H1 (cell line): ENCODE measurements around the gene GLIPR1. TPM values are rescaled to one million over a fixed set of nuclear protein-coding genes. Genes with fewer than 3 reads are reported as not detected.
A peak's percentile ranks its signal among the peaks of the same experiment; 100 is the strongest.

Source experiments
- CTCF ChIA-PET: fragments of 300-600 bp; sonication (Branson Sonifier 250); formaldehyde crosslinking; loops from one replicate; lab custom pipeline; 2021; ENCODE audit not compliant: partially characterized antibody; lab: Charles Lee
- POLR2A ChIA-PET: fragments of 300-600 bp; sonication (Branson Sonifier 250); formaldehyde crosslinking; loops from one replicate; lab custom pipeline; 2021; ENCODE audit warnings: inconsistent platforms; ENCODE audit not compliant: partially characterized antibody; lab: Charles Lee
- DNase-seq, 2 experiments: peaks; one replicate each; pipeline versions ENCODE4 v3.0.0 to v3.0.0-alpha.2; 2010 to 2022; ENCODE audit warnings: low spot score in 2 of 2, low read depth in 1 of 2, mixed read lengths in 1 of 2
- FAIRE-seq: peaks from 2 replicates; lab custom pipeline; 2011; peaks lifted over from hg19 to GRCh38; lab: Jason Lieb, UNC
- H2AFZ ChIP-seq: 2 replicates; pipeline ENCODE4 v1.8.1; 2012; ENCODE audit warnings: low read length, inconsistent platforms
- H2AK5ac ChIP-seq: 2 replicates; pipeline ENCODE4 v1.6.1; 2013; ENCODE audit warnings: low read depth, low read length
- H2BK120ac ChIP-seq: replicated peaks from 2 replicates; pipeline ENCODE3; 2013; ENCODE audit warnings: low read depth, low read length, inconsistent platforms
- H2BK12ac ChIP-seq: 2 replicates; pipeline ENCODE4 v1.6.1; 2013; ENCODE audit warnings: low read depth, low read length
- H2BK15ac ChIP-seq: 2 replicates; pipeline ENCODE4 v1.6.1; 2013; ENCODE audit warnings: low read length
- H2BK20ac ChIP-seq: 2 replicates; pipeline ENCODE4 v1.6.1; 2013; ENCODE audit warnings: low read length
- H2BK5ac ChIP-seq: 2 replicates; pipeline ENCODE4 v1.6.1; 2013; ENCODE audit warnings: low read depth, low read length
- H3K14ac ChIP-seq: 2 replicates; pipeline ENCODE4 v1.6.1; 2013; ENCODE audit warnings: inconsistent platforms; ENCODE audit not compliant: insufficient read length
- H3K18ac ChIP-seq: 2 replicates; pipeline ENCODE4 v1.6.1; 2013; ENCODE audit warnings: low read length; ENCODE audit errors: extremely low read depth
- H3K23ac ChIP-seq: 2 replicates; pipeline ENCODE4 v1.6.1; 2013; ENCODE audit warnings: inconsistent platforms; ENCODE audit not compliant: insufficient read length
- H3K23me2 ChIP-seq: 2 replicates; pipeline ENCODE4 v1.6.1; 2013; ENCODE audit warnings: low read depth, low read length
- H3K27ac ChIP-seq: 2 replicates; pipeline ENCODE4 v1.6.1; 2011; ENCODE audit warnings: low read depth, low read length, inconsistent platforms
- H3K27me3 ChIP-seq, 4 experiments: replicated peaks in 1 of 4; 1 replicate in 1 of 4; 2 replicates in 3 of 4; pipeline versions ENCODE4 v1.6.1 to v1.8.1; 2011 to 2013; ENCODE audit warnings: low read length in 3 of 4, mild to moderate bottlenecking in 3 of 4, inconsistent platforms in 2 of 4, mixed read lengths in 2 of 4, moderate library complexity in 1 of 4; ENCODE audit not compliant: control insufficient read depth in 3 of 4, insufficient read depth in 3 of 4; ENCODE audit errors: extremely low read depth in 1 of 4
- H3K36me3 ChIP-seq, 4 experiments: 2 replicates each; pipeline versions ENCODE4 v1.6.1 to v1.8.1; 2011 to 2013; ENCODE audit warnings: mild to moderate bottlenecking in 4 of 4, low read length in 3 of 4, moderate library complexity in 2 of 4, control low read depth in 1 of 4, inconsistent platforms in 1 of 4; ENCODE audit not compliant: insufficient read depth in 4 of 4, control insufficient read depth in 2 of 4
- H3K4ac ChIP-seq: replicated peaks from 2 replicates; pipeline ENCODE3; 2013; ENCODE audit warnings: low read length, low read depth, mixed read lengths, inconsistent platforms; ENCODE audit not compliant: insufficient read length
- H3K4me1 ChIP-seq, 4 experiments: replicated peaks in 1 of 4; 1 replicate in 1 of 4; 2 replicates in 3 of 4; pipeline versions ENCODE4 v1.6.1 to v1.8.1; 2011 to 2013; ENCODE audit warnings: low read length in 3 of 4, inconsistent platforms in 2 of 4, mixed read lengths in 1 of 4; ENCODE audit not compliant: insufficient read depth in 4 of 4, control insufficient read depth in 3 of 4
- H3K4me2 ChIP-seq, 2 experiments: 2 replicates each; pipeline versions ENCODE4 v1.6.1 to v1.8.1; 2011 to 2013; ENCODE audit warnings: low read depth in 2 of 2, low read length in 2 of 2, control low read depth in 1 of 2, inconsistent platforms in 1 of 2, mild to moderate bottlenecking in 1 of 2; ENCODE audit not compliant: insufficient read depth in 1 of 2
- H3K4me3 ChIP-seq, 4 experiments: fragments of 200-600, 300-600 bp in 1 of 4; sonication (generic), shearing (Covaris generic), sonication (Bioruptor Twin) in 1 of 4; 2 replicates each; pipeline versions ENCODE4 v1.5.1 to v1.8.1; 2011 to 2016; ENCODE audit warnings: low read length in 4 of 4, low read depth in 3 of 4, control low read depth in 2 of 4, inconsistent platforms in 2 of 4, mild to moderate bottlenecking in 2 of 4, mixed read lengths in 1 of 4, moderate library complexity in 1 of 4; ENCODE audit not compliant: insufficient read depth in 2 of 4; ENCODE audit errors: extremely low read depth in 1 of 4
- H3K56ac ChIP-seq: replicated peaks from 2 replicates; pipeline ENCODE3; 2013; ENCODE audit warnings: low read depth, mild to moderate bottlenecking, mixed read lengths, low read length, inconsistent platforms; ENCODE audit not compliant: insufficient read length
- H3K79me1 ChIP-seq: 2 replicates; pipeline ENCODE4 v1.6.1; 2013; ENCODE audit warnings: low read depth, low read length, control low read depth
- H3K79me2 ChIP-seq, 2 experiments: 2 replicates each; pipeline versions ENCODE4 v1.6.1 to v1.8.1; 2012 to 2013; ENCODE audit warnings: low read length in 2 of 2, mild to moderate bottlenecking in 2 of 2, inconsistent platforms in 1 of 2; ENCODE audit not compliant: insufficient read depth in 2 of 2, control insufficient read depth in 1 of 2
- H3K9ac ChIP-seq, 4 experiments: replicated peaks in 1 of 4; 1 replicate in 1 of 4; 2 replicates in 3 of 4; pipeline versions ENCODE4 v1.6.1 to v1.8.1; 2011 to 2013; ENCODE audit warnings: low read depth in 3 of 4, low read length in 3 of 4, control low read depth in 2 of 4, mild to moderate bottlenecking in 2 of 4, moderate library complexity in 2 of 4, inconsistent platforms in 1 of 4; ENCODE audit errors: extremely low read depth in 1 of 4
- H3K9me3 ChIP-seq, 2 experiments: 2 replicates each; pipeline versions ENCODE4 v1.6.1 to v1.8.1; 2012 to 2013; ENCODE audit warnings: mild to moderate bottlenecking in 2 of 2, moderate library complexity in 2 of 2, control low read depth in 1 of 2, inconsistent platforms in 1 of 2, low read depth in 1 of 2, low read length in 1 of 2, mixed read lengths in 1 of 2; ENCODE audit not compliant: insufficient read depth in 2 of 2
- H4K20me1 ChIP-seq, 2 experiments: replicated peaks in 1 of 2; 2 replicates each; pipeline versions ENCODE3 to v1.8.1; 2011 to 2013; ENCODE audit warnings: inconsistent platforms in 2 of 2, low read length in 2 of 2, mild to moderate bottlenecking in 1 of 2; ENCODE audit not compliant: insufficient read depth in 2 of 2, control insufficient read depth in 1 of 2
- H4K5ac ChIP-seq: 2 replicates; pipeline ENCODE4 v1.6.1; 2013; ENCODE audit warnings: low read length, low read depth, mixed read lengths, inconsistent platforms; ENCODE audit not compliant: insufficient read length
- H4K8ac ChIP-seq: 2 replicates; pipeline ENCODE4 v1.8.0; 2013; ENCODE audit warnings: mild to moderate bottlenecking, moderate library complexity, low read length, inconsistent platforms; ENCODE audit not compliant: insufficient read depth; ENCODE audit errors: extremely low read depth
- H4K91ac ChIP-seq: replicated peaks from 2 replicates; pipeline ENCODE3; 2013; ENCODE audit warnings: low read length, mixed read lengths, inconsistent platforms; ENCODE audit not compliant: insufficient read length
- ASH2L ChIP-seq: fragments of 200-600, 300-600 bp; sonication (generic); IDR thresholded peaks from one replicate; pipeline ENCODE4 v1.7.1; 2017; ENCODE audit warnings: low read length
- WGBS, 2 experiments: shearing (Covaris generic) in 1 of 2; methylation state at CpG; one replicate each; pipeline versions ENCODE4 v1.1.6 to v1.1.7; 2013 to 2015; ENCODE audit warnings: low lambda C conversion rate in 2 of 2, mixed read lengths in 2 of 2, inconsistent platforms in 1 of 2, low coverage in 1 of 2, missing lambda C conversion rate in 1 of 2; ENCODE audit not compliant: insufficient replicate concordance in 2 of 2, insufficient coverage in 1 of 2, insufficient read length in 1 of 2; ENCODE audit errors: extremely low coverage in 1 of 2, missing lambda C conversion rate in 1 of 2; 5-methylcytosine and 5-hydroxymethylcytosine counted together
- polyA plus RNA-seq, 7 experiments: library from polyadenylated mRNA; depleted of rRNA in 3 of 7; stranded (reverse) in 5 of 7; unstranded in 2 of 7; fragments of >200 nt in 5 of 7; fragments of 200-250 nt in 2 of 7; gene quantifications; 1 replicate in 5 of 7; 2 replicates in 1 of 7; 4 replicates in 1 of 7; pipeline versions ENCODE4 v1.2.1 to v1.2.3, GENCODE V29; 2011 to 2013; ENCODE audit warnings: missing spikeins in 2 of 7, mixed read lengths in 2 of 7
- total RNA-seq: library from RNA; stranded (reverse); fragmentation: NEBNext Ultra II Directional; extraction: Animal tissue kit (Norgen Biotek cat#: 25700); gene quantifications from 2 replicates; pipeline ENCODE4 v1.2.1, GENCODE V29; 2021

Gene GLIPR1
- total and polyA plus RNA-seq, 2 of the 8 experiments (the other 6 are each of a cell fraction or from before 2014, with no cell fraction given), result 0.23 to 1.5 TPM

DNA sequence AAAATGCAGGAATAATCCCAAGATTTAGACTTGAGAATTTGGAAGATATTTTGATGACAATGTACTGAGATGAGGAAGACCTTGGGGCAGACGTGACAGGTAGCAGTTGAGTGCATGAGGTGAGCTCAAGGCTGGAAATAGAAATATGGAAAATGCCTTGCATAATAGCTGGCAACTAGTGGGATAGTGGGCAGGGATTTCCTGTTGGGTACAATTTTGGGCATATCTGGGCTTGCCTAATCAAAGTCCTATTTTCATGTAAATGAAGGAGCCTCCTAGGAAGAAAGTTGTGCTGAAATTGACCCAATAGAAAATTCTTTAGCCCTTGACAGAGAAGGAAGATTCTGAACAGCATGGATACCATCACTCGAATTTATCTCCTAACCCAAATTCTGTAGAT, 6.4 kb upstream of the GLIPR1 start:
- H2BK5ac ChIP-seq, result no peak overlapping the region
- H3K4me2 ChIP-seq, result no peak overlapping the region
- H3K23ac ChIP-seq, result no peak overlapping the region
- WGBS, 2 experiments, result 84% methylated on average over 2 of the region's 2 CpGs; no CpG with 5 or more reads in 1 of the 2 experiments
- no peaks in the 10 kb centered on the region for H4K20me1 ChIP-seq
- no peaks in the 10 kb centered on the region for H3K4me1 ChIP-seq
- ChIA-PET CTCF (interaction anchor here (1.1 to 4.3 kb wide), 4 partner anchors 10 to 32 kb away, joined by 3 to 33 read pairs (median 4); no protein-coding TSS in a partner anchor), POLR2A (no interaction called here)
- H2AFZ ChIP-seq, result no peak overlapping the region
- H3K27ac ChIP-seq, result no peak overlapping the region
- H3K23me2 ChIP-seq, result no peaks in the 10 kb centered on the region
- H2BK12ac ChIP-seq, result no peak overlapping the region
- H2BK15ac ChIP-seq, result no peak overlapping the region
- no peak overlapping the region for H3K9ac ChIP-seq
- no peaks in the 10 kb centered on the region for H3K9me3 ChIP-seq
- H4K91ac ChIP-seq, result no peak overlapping the region
- no peak overlapping the region for H4K8ac ChIP-seq
- H3K27me3 ChIP-seq, result no peaks in the 10 kb centered on the region
- H2BK20ac ChIP-seq, result 0 out of 2 replicates have a peak overlapping the region, but pooled peaks have one; percentile 43
- H2BK120ac ChIP-seq, result no peak overlapping the region
- H3K56ac ChIP-seq, result no peak overlapping the region
- DNase-seq (no peak), FAIRE-seq (no peak)
- H3K14ac ChIP-seq, result no peak overlapping the region
- no peak overlapping the region for H3K4me3 ChIP-seq
- H4K5ac ChIP-seq, result no peak overlapping the region
- H2AK5ac ChIP-seq, result no peak overlapping the region
- H3K36me3 ChIP-seq, result no peaks in the 10 kb centered on the region
- H3K4ac ChIP-seq, result no peak overlapping the region
- H3K79me1 ChIP-seq, result no peaks in the 10 kb centered on the region
- no peaks in the 10 kb centered on the region for H3K79me2 ChIP-seq
- H3K18ac ChIP-seq, result no peak overlapping the region
- no peak for TF ChIP-seq ASH2L
